ENCODE measurements around the gene CCDC102B.

DNA sequence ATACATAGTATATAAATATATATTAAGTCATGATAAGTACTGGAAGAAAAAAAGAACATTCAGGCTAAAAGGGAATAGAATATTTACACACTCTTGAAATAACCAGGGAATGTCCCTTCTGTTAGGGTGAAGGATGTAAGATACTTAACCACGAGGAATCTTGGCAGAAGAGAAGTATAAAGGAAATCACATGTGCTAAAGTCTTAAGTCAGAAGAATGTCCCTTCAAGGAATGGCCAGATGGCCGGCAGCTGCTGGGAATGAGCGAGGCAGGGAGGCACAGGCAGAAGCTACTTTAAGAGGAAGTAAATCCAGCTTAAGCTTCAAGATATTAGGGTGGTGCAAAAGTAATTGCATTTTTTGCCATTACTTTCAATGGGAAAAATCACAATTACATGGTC, 5.5 kb downstream of the CCDC102B start:
- TF ChIP-seq EZH2 (IDR thresholded peaks at IDR 0.05) (no peak), POLR2AphosphoS5 (IDR thresholded peaks at IDR 0.05; ENCODE audit: borderline replicate concordance, low read depth, low read length) (no peak), FOXP2 (optimal IDR thresholded peaks at IDR 0.05; ENCODE audit: control extremely low read depth, extremely low read length, insufficient read depth) (no peak)

Data from SK-N-MC (cell line).